WI38 (cell line): ENCODE results near the gene CHMP1B.

Source experiments
- H3K4me3 ChIP-seq: 2 replicates; pipeline ENCODE4 v1.5.1; 2011; ENCODE audit warnings: low read depth, mild to moderate bottlenecking, control low read depth, low read length
- CTCF ChIP-seq: IDR thresholded peaks from 2 replicates; pipeline ENCODE4 v1.5.1; 2012; ENCODE audit warnings: low read depth, mild to moderate bottlenecking, control low read depth, low read length

The CHMP1B gene

GRCh38 chr18:11860594-11861450, 9.6 kb downstream of the CHMP1B start:
- TF ChIP-seq CTCF: no peak
- no peak overlapping the region for H3K4me3 ChIP-seq

- H3K4me3 ChIP-seq: no peak overlapping the region
- no peak for TF ChIP-seq CTCF
Measured at GRCh38 chr18:11861583-11862288, 10.5 kb downstream of the CHMP1B start.

- TF ChIP-seq CTCF: no peak
- no peak overlapping the region for H3K4me3 ChIP-seq
Measured at GRCh38 chr18:11862468-11863137, 11.4 kb downstream of the CHMP1B start.

- H3K4me3 ChIP-seq: no peak overlapping the region
- no peak for TF ChIP-seq CTCF
Measured at GRCh38 chr18:11864471-11864870, 13.3 kb downstream of the CHMP1B start.

GRCh38 chr18:11865071-11865470, 13.9 kb downstream of the CHMP1B start:
- no peak for TF ChIP-seq CTCF
- H3K4me3 ChIP-seq: no peak overlapping the region

GRCh38 chr18:11866329-11866728, 15.1 kb downstream of the CHMP1B start:
- no peak overlapping the region for H3K4me3 ChIP-seq
- TF ChIP-seq CTCF: no peak
